NB4 (cell line): ENCODE data around the gene SIGLEC11.

ENCODE experiments used
- DNase-seq: peaks from one replicate; pipeline ENCODE4 v3.0.0; 2010; ENCODE audit warnings: low read depth
- H3K4me3 ChIP-seq: one replicate; pipeline ENCODE4 v1.5.1; 2011; ENCODE audit warnings: mild to moderate bottlenecking, low read depth, low read length, moderate library complexity
- CTCF ChIP-seq: IDR thresholded peaks from one replicate; pipeline ENCODE4 v1.5.1; 2012; ENCODE audit warnings: low read depth, low read length
- MAX ChIP-seq: IDR thresholded peaks from 2 replicates; pipeline ENCODE4 v1.6.1; 2011; ENCODE audit warnings: low read depth, low read length
- MYC ChIP-seq: IDR thresholded peaks from 2 replicates; pipeline ENCODE4 v1.6.1; 2011; ENCODE audit warnings: low read depth, low read length
- POLR2A ChIP-seq: IDR thresholded peaks from 2 replicates; pipeline ENCODE4 v1.6.1; 2011; ENCODE audit warnings: mild to moderate bottlenecking; ENCODE audit not compliant: insufficient read length; ENCODE audit errors: extremely low read depth

The SIGLEC11 gene

GRCh38 chr19:49977881-49978280 is 16.9 kb upstream of the SIGLEC11 start:
- DNase-seq: no peak
- TF ChIP-seq POLR2A (no peak), MAX (no peak), CTCF (no peak), MYC (no peak)

GRCh38 chr19:49977076-49977475 is 16.1 kb upstream of the SIGLEC11 start:
- no peak for TF ChIP-seq MAX
- no peak for TF ChIP-seq POLR2A
- TF ChIP-seq MYC: no peak
- TF ChIP-seq CTCF: no peak
- DNase-seq: no peak
- H3K4me3 ChIP-seq: no peak overlapping the region

More at GRCh38 chr19:49977881-49978280, 16.9 kb upstream of the SIGLEC11 start:
- no peak overlapping the region for H3K4me3 ChIP-seq

GRCh38 chr19:49976496-49976895 is 15.5 kb upstream of the SIGLEC11 start:
- TF ChIP-seq POLR2A (no peak), MAX (no peak), MYC (no peak), CTCF (no peak)
- H3K4me3 ChIP-seq: no peak overlapping the region
- no peak for DNase-seq

GRCh38 chr19:49975051-49975450 is 14.1 kb upstream of the SIGLEC11 start:
- TF ChIP-seq MYC (no peak), POLR2A (no peak), MAX (no peak), CTCF (no peak)
- no peak for DNase-seq
- no peak overlapping the region for H3K4me3 ChIP-seq

GRCh38 chr19:49973987-49974386 is 13.0 kb upstream of the SIGLEC11 start:
- peak; percentile 61 for DNase-seq
- no peak overlapping the region for H3K4me3 ChIP-seq
- TF ChIP-seq MAX: no peak
- no peak for TF ChIP-seq CTCF
- no peak for TF ChIP-seq MYC
- no peak for TF ChIP-seq POLR2A

- TF ChIP-seq CTCF: no peak
- TF ChIP-seq MYC: no peak
- no peak for TF ChIP-seq MAX
- no peak for TF ChIP-seq POLR2A
- no peak for DNase-seq
- H3K4me3 ChIP-seq: no peak overlapping the region
Measured at GRCh38 chr19:49972841-49973240, 11.9 kb upstream of the SIGLEC11 start.
